Activated CD8-positive, alpha-beta memory T cell treated with anti-CD3 and anti-CD28 coated beads, Interleukin-2, amount 50 U/mL, for 24 hours (primary cell): ENCODE measurements around the gene CHRNB1.
"Not testable (repeated sequence)": the region's sequence is repeated elsewhere in the genome, so short reads cannot be mapped to it uniquely, and the experiment has no call there.

Experiments
- DNase-seq: peaks from one replicate; pipeline ENCODE4 v3.0.0-alpha.2; 2020; ENCODE audit errors: extremely low read depth

CHRNB1 gene

GRCh38 chr17:7466639-7467341 lies 21.9 kb downstream of the CHRNB1 start:
- DNase-seq = no peak

GRCh38 chr17:7467498-7467897 lies 22.6 kb downstream of the CHRNB1 start:
- DNase-seq = no peak

GRCh38 chr17:7468290-7468689 lies 23.4 kb downstream of the CHRNB1 start:
- DNase-seq = no peak

GRCh38 chr17:7468804-7469389 lies 24.0 kb downstream of the CHRNB1 start:
- DNase-seq = no peak

- DNase-seq = not testable (repeated sequence)
Observed at GRCh38 chr17:7469843-7470242, 25.0 kb downstream of the CHRNB1 start.

GRCh38 chr17:7470457-7470973 lies 25.7 kb downstream of the CHRNB1 start:
- DNase-seq = not testable (repeated sequence)

GRCh38 chr17:7471729-7472128 lies 26.9 kb downstream of the CHRNB1 start:
- no peak for DNase-seq

GRCh38 chr17:7474767-7475166 lies 29.9 kb downstream of the CHRNB1 start:
- DNase-seq = not testable (repeated sequence)

GRCh38 chr17:7475764-7476422 lies 31.0 kb downstream of the CHRNB1 start:
- no peak for DNase-seq

- no peak for DNase-seq
Observed at GRCh38 chr17:7476494-7476893, 31.6 kb downstream of the CHRNB1 start.

GRCh38 chr17:7476951-7477350 lies 32.1 kb downstream of the CHRNB1 start:
- no peak for DNase-seq

GRCh38 chr17:7477392-7478275 lies 32.8 kb downstream of the CHRNB1 start:
- no peak for DNase-seq

GRCh38 chr17:7478276-7479212 lies 33.7 kb downstream of the CHRNB1 start:
- DNase-seq = no peak

GRCh38 chr17:7479213-7480088 lies 34.6 kb downstream of the CHRNB1 start, which contains the start of gene ZBTB4:
TSS of gene ZBTB4 (minus strand) at chr17:7479631. CDS start at chr17:7466801, 12,830 bp downstream.
- no peak for DNase-seq

- no peak for DNase-seq
Observed at GRCh38 chr17:7480089-7480384, 35.2 kb downstream of the CHRNB1 start.

GRCh38 chr17:7481275-7481674 lies 36.4 kb downstream of the CHRNB1 start, which contains the start of gene SLC35G6:
TSS of gene SLC35G6 (plus strand) at chr17:7481446. CDS start at chr17:7481517, 71 bp downstream.
- DNase-seq = not testable (repeated sequence)

GRCh38 chr17:7481842-7482741 lies 37.2 kb downstream of the CHRNB1 start:
- not testable (repeated sequence) for DNase-seq

GRCh38 chr17:7482742-7483088 lies 37.9 kb downstream of the CHRNB1 start:
- not testable (repeated sequence) for DNase-seq
